Thyroid gland (tissue), 4 donors: ENCODE data around the gene DPP3.

Experiments
- CTCF ChIP-seq, 6 experiments: fragments of 200-600 bp in 3 of 6; fragments of 450-650 bp in 3 of 6; sonication (generic) in 3 of 6; IDR thresholded peaks; one replicate each; pipeline ENCODE4 v1.5.1; 2016 to 2019; ENCODE audit warnings: antibody characterized with exemption in 6 of 6, mild to moderate bottlenecking in 2 of 6, inconsistent platforms in 1 of 6, moderate library complexity in 1 of 6
- POLR2A ChIP-seq, 2 donors: fragments of 450-650 bp; IDR thresholded peaks; one replicate each; pipeline ENCODE4 v1.6.1; 2017; ENCODE audit warnings: antibody characterized with exemption in 2 of 2, mild to moderate bottlenecking in 2 of 2, moderate library complexity in 1 of 2

GRCh38 chr11:66505276-66505816 lies 25.1 kb downstream of the DPP3 start:
- TF ChIP-seq CTCF (IDR thresholded peaks at IDR 0.05) = no peak
- TF ChIP-seq POLR2A (IDR thresholded peaks at IDR 0.05) = no peak
